K562 (cell line): ENCODE data around the gene FAM78B. TPM values are rescaled to one million over a fixed set of nuclear protein-coding genes. Genes with fewer than 3 reads are reported as not detected.
A peak's percentile ranks its signal among the peaks of the same experiment; 100 is the strongest.

Experiments used
- ATAC-seq: fragments of 200-7000 bp; cut with Tn5 transposase; 3 replicates; pipeline ENCODE4 v1.9.1; 2020; ENCODE audit warnings: moderate library complexity
- BruUV-seq: library from RNA; stranded (reverse); fragments of 400-500 nt; replicated peaks from 2 replicates; lab custom pipeline; 2021; lab: Mats Ljungman, UMichigan
- CTCF ChIA-PET: fragments of 300-600 bp; formaldehyde crosslinking; extraction: SDS; loops from one replicate; lab custom pipeline; 2021; ENCODE audit warnings: low intra/inter-chr PET ratio; lab: Yijun Ruan, JAX
- POLR2A ChIA-PET: fragments of 300-600, 350-650 bp; sonication (Branson Sonifier 250); formaldehyde crosslinking; extraction: SDS; loops from one replicate; lab custom pipeline; 2021; ENCODE audit warnings: antibody characterized with exemption, inconsistent platforms; lab: Yijun Ruan, JAX
- DNase-seq, 4 experiments: peaks; one replicate each; pipeline versions ENCODE4 v3.0.0 to v3.0.0-alpha.2; 2011 to 2018; ENCODE audit warnings: low spot score in 3 of 4, mixed read lengths in 3 of 4; ENCODE audit errors: extremely low read depth in 1 of 4
- FAIRE-seq: peaks from 2 replicates; lab custom pipeline; 2011; peaks lifted over from hg19 to GRCh38; lab: Jason Lieb, UNC
- H2AFZ ChIP-seq: 2 replicates; pipeline ENCODE4 v1.6.0; 2011; ENCODE audit warnings: low read depth, low read length, control low read depth, inconsistent platforms
- H3K27ac ChIP-seq: fragments of 200-600 bp; 3 replicates; pipeline ENCODE4 v1.8.0; 2011; ENCODE audit warnings: low read depth, mild to moderate bottlenecking, control low read depth, inconsistent platforms, low read length, moderate library complexity, mixed read lengths; ENCODE audit errors: extremely low read depth
- H3K27me3 ChIP-seq, 2 experiments: fragments of 300-600 bp in 1 of 2; 2 replicates in 1 of 2; 3 replicates in 1 of 2; pipeline versions ENCODE4 v1.6.0 to v1.8.0; 2011; ENCODE audit warnings: inconsistent platforms in 2 of 2, low read length in 2 of 2, mild to moderate bottlenecking in 1 of 2, mixed read lengths in 1 of 2, moderate library complexity in 1 of 2; ENCODE audit not compliant: control insufficient read depth in 2 of 2, insufficient read depth in 2 of 2
- H3K36me3 ChIP-seq: fragments of 300-600 bp; 3 replicates; pipeline ENCODE4 v1.8.0; 2011; ENCODE audit warnings: mild to moderate bottlenecking, low read length, inconsistent platforms; ENCODE audit not compliant: control insufficient read depth, insufficient read depth
- H3K4me1 ChIP-seq, 2 experiments: fragments of 200-600 bp in 1 of 2; replicated peaks in 1 of 2; 2 replicates in 1 of 2; 3 replicates in 1 of 2; pipeline versions ENCODE4 v1.5.1 to v1.8.0; 2011; ENCODE audit warnings: inconsistent platforms in 2 of 2, low read length in 2 of 2, mild to moderate bottlenecking in 1 of 2, mixed read lengths in 1 of 2, moderate library complexity in 1 of 2; ENCODE audit not compliant: control insufficient read depth in 2 of 2, insufficient read depth in 2 of 2
- H3K4me2 ChIP-seq: 2 replicates; pipeline ENCODE4 v1.6.1; 2011; ENCODE audit warnings: low read length, control low read depth, inconsistent platforms, mixed read lengths; ENCODE audit not compliant: insufficient read depth
- H3K4me3 ChIP-seq: fragments of 200-600 bp; sonication (generic), shearing (Covaris generic); 2 replicates; pipeline ENCODE4 v1.5.1; 2016; ENCODE audit warnings: control low read depth, inconsistent platforms
- H3K79me2 ChIP-seq: fragments of 200-600 bp; 3 replicates; pipeline ENCODE4 v1.8.0; 2011; ENCODE audit warnings: low read length, inconsistent platforms; ENCODE audit not compliant: control insufficient read depth, insufficient read depth
- H3K9ac ChIP-seq, 2 experiments: 2 replicates each; pipeline versions ENCODE4 v1.6.0 to v1.6.1; 2011; ENCODE audit warnings: low read depth in 2 of 2, low read length in 2 of 2, control low read depth in 1 of 2, inconsistent platforms in 1 of 2, mild to moderate bottlenecking in 1 of 2, mixed read lengths in 1 of 2; ENCODE audit not compliant: insufficient read depth in 1 of 2
- H3K9me1 ChIP-seq: one replicate; pipeline ENCODE4 v1.6.0; 2011; ENCODE audit warnings: inconsistent platforms, mild to moderate bottlenecking, low read length, moderate library complexity; ENCODE audit not compliant: control insufficient read depth, insufficient read depth
- H3K9me3 ChIP-seq: replicated peaks from 2 replicates; pipeline ENCODE4 v1.5.1; 2011; ENCODE audit warnings: low read depth, low read length, inconsistent platforms; ENCODE audit not compliant: control insufficient read depth, insufficient read depth
- H4K20me1 ChIP-seq: replicated peaks from 2 replicates; pipeline ENCODE4 v1.6.1; 2011; ENCODE audit warnings: low read length, inconsistent platforms, mixed read lengths; ENCODE audit not compliant: control insufficient read depth, insufficient read depth
- ATF1 ChIP-seq, 2 experiments: fragments of 450-650 bp in 1 of 2; IDR thresholded peaks; 2 replicates each; pipeline ENCODE4 v1.6.1; 2016; ENCODE audit warnings: missing compliant biosample characterization in 1 of 2, missing genetic modification characterization in 1 of 2
- GTF2F1 ChIP-seq: IDR thresholded peaks from 2 replicates; pipeline ENCODE4 v1.6.1; 2011; ENCODE audit warnings: low read depth, low read length, improper control_type of control experiment
- PHF20 ChIP-seq: fragments of 450-650 bp; IDR thresholded peaks from 2 replicates; pipeline ENCODE4 v1.6.1; 2018; ENCODE audit not compliant: partially characterized antibody
- SRF ChIP-seq, 2 experiments: fragments of 250-450, 450-650 bp in 1 of 2; sonication (Bioruptor Pico) in 1 of 2; sonication (generic) in 1 of 2; formaldehyde crosslinking; IDR thresholded peaks; 2 replicates each; pipeline versions ENCODE4 v1.5.0 to v1.5.1; 2020 to 2022; ENCODE audit warnings: mild to moderate bottlenecking in 1 of 2, missing genetic modification reagents in 1 of 2
- ZNF133 ChIP-seq: fragments of 250-450 bp; sonication (Bioruptor Pico); IDR thresholded peaks from 2 replicates; pipeline ENCODE4 v1.4.0; 2020; ENCODE audit warnings: mild to moderate bottlenecking
- ZNF507 ChIP-seq: conservative IDR thresholded peaks from 2 replicates; pipeline ENCODE4 v1.6.1; 2017; ENCODE audit warnings: missing genetic modification characterization, missing compliant biosample characterization
- WGBS: fragments of 100-300 bp; shearing (Covaris generic); methylation state at CpG from one replicate; pipeline ENCODE4 v1.1.6; 2016; ENCODE audit warnings: low coverage, mixed read lengths; ENCODE audit not compliant: insufficient coverage; ENCODE audit errors: missing lambda C conversion rate; 5-methylcytosine and 5-hydroxymethylcytosine counted together
- in situ Hi-C: fragments of 300-500 bp; cut with MboI; formaldehyde crosslinking; loops from 4 replicates; pipeline ENCODE4 v1.15.0; 2018; ENCODE audit warnings: inconsistent platforms, mixed read lengths
- intact Hi-C: fragments of 100-400 bp; cut with micrococcal nuclease; formaldehyde crosslinking; loops from 2 replicates; pipeline ENCODE4 v1.14.2; 2022
- polyA plus RNA-seq, 8 experiments: library from polyadenylated mRNA; depleted of rRNA in 4 of 8; stranded (reverse) in 5 of 8; unstranded in 3 of 8; fragments of >200 nt; fragmentation: Nextera tagmentation in 2 of 8; fragmentation: Illumina TruSeq in 1 of 8; extraction: Ambion mirVana in 2 of 8; extraction: Trizol in 1 of 8; gene quantifications; 2 replicates each; pipeline versions ENCODE4 v1.2.1 to v1.2.3, GENCODE V29; 2011 to 2014; ENCODE audit warnings: inconsistent platforms in 1 of 8, missing spikeins in 1 of 8
- total RNA-seq, 7 experiments: library from RNA; depleted of rRNA in 6 of 7; stranded (reverse); fragments of >200 nt in 6 of 7; fragmentation: Illumina TruSeq in 2 of 7; extraction: Trizol in 2 of 7; gene quantifications; 2 replicates each; pipeline versions ENCODE4 v1.2.1 to v1.2.3, GENCODE V29; 2011 to 2021; ENCODE audit warnings: low replicate concordance in 1 of 7
- TF ChIP-seq, protein P1 (sequence below): sonication (generic); formaldehyde crosslinking; IDR thresholded peaks from 2 replicates; pipeline ENCODE4 v1.8.0; 2022; ENCODE audit warnings: mild to moderate bottlenecking, missing genetic modification reagents
- TF ChIP-seq, protein P2 (sequence below): fragments of 450-650 bp; IDR thresholded peaks from 2 replicates; pipeline ENCODE4 v1.6.1; 2016; ENCODE audit warnings: low read depth
- TF ChIP-seq, protein P3 (sequence below): IDR thresholded peaks from 2 replicates; pipeline ENCODE4 v1.6.1; 2012; ENCODE audit warnings: low read depth, low read length, improper control_type of control experiment, borderline replicate concordance
- TF ChIP-seq, protein P4 (sequence below): fragments of 450-650 bp; IDR thresholded peaks from 2 replicates; pipeline ENCODE4 v1.6.1; 2014; ENCODE audit warnings: low read depth, mild to moderate bottlenecking, moderate library complexity, borderline replicate concordance

FAM78B gene
- total and polyA plus RNA-seq, 9 of the 15 experiments (the other 6 are each of a cell fraction or from before 2014, with no cell fraction given): 0.04 to 0.43 (median 0.29) TPM; not detected in 1

DNA sequence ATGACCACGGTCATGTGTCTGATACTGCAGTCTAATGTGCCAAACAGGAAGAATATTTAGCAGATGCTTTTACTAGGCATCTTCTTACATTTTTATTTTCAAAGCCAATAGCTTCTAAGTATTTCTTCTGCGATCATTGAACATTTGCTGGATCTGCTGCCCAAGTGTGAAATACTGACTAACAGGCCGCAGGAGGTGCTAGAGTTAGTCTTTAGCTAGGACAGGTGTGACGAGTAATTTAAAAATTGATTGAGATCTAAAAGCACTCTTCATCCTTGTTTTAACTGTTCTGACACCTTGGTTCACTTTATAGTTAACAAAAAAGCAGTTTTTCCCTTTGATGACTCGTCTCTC is 748 bp upstream of the FAM78B start:
- Histone ChIP-seq H3K27me3 (peaks cover 22 to 23% of the 10 kb centered on the region in 2 experiments; a peak in 4 of 5 replicates), H3K4me3 (peak overlapping the region; percentile 66; the same call in 1 of the 2 replicates), H3K4me2 (peak overlapping the region; percentile 84), H3K9me3 (no peaks in the 10 kb centered on the region), H3K79me2 (no peaks in the 10 kb centered on the region), H3K36me3 (no peaks in the 10 kb centered on the region), H3K4me1 (peaks cover 7 to 21% of the 10 kb centered on the region in 2 experiments; a peak in 4 of 5 replicates), H4K20me1 (no peaks in the 10 kb centered on the region), H3K27ac (no peak overlapping the region), H3K9ac (0 out of 4 replicates have a peak overlapping the region, but pooled peaks have one; percentile 27 to 53), H3K9me1 (no peaks in the 10 kb centered on the region), H2AFZ (peak overlapping the region; percentile 95)
- WGBS: 54% methylated on average over 5 of the region's 5 CpGs
- intact Hi-C loops (loop anchor here (5.0 to 10.0 kb wide), 2 partner anchors 240 to 307 kb away; no protein-coding TSS in a partner anchor), in situ Hi-C loops (no loop called here)
- ChIA-PET CTCF (no interaction called here), POLR2A (interaction anchor here (0.7 to 1.5 kb wide), 2 partner anchors 18 to 19 kb away, joined by 3 to 4 read pairs; no protein-coding TSS in a partner anchor)
- no peak for ATAC-seq
- no peak for FAIRE-seq
- DNase-seq: no peak
- BruUV-seq: no TSS peak
- TF ChIP-seq SRF (CRISPR knock-in tag; IDR thresholded peaks at IDR 0.05) (no peak), ZNF133 (CRISPR knock-in tag) (no peak), ATF1 (CRISPR knock-in tag; IDR thresholded peaks at IDR 0.05) (no peak), ATF1 (tag; IDR thresholded peaks at IDR 0.05) (no peak), PHF20 (no peak), GTF2F1 (no peak), ZNF507 (tag) (no peak)
- TF ChIP-seq, protein P1, sequence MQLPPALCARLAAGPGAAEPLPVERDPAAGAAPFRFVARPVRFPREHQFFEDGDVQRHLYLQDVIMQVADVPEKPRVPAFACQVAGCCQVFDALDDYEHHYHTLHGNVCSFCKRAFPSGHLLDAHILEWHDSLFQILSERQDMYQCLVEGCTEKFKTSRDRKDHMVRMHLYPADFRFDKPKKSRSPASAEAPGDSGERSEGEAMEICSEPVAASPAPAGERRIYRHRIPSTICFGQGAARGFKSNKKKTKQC (CRISPR knock-in tag): no peak
- TF ChIP-seq, protein P2, sequence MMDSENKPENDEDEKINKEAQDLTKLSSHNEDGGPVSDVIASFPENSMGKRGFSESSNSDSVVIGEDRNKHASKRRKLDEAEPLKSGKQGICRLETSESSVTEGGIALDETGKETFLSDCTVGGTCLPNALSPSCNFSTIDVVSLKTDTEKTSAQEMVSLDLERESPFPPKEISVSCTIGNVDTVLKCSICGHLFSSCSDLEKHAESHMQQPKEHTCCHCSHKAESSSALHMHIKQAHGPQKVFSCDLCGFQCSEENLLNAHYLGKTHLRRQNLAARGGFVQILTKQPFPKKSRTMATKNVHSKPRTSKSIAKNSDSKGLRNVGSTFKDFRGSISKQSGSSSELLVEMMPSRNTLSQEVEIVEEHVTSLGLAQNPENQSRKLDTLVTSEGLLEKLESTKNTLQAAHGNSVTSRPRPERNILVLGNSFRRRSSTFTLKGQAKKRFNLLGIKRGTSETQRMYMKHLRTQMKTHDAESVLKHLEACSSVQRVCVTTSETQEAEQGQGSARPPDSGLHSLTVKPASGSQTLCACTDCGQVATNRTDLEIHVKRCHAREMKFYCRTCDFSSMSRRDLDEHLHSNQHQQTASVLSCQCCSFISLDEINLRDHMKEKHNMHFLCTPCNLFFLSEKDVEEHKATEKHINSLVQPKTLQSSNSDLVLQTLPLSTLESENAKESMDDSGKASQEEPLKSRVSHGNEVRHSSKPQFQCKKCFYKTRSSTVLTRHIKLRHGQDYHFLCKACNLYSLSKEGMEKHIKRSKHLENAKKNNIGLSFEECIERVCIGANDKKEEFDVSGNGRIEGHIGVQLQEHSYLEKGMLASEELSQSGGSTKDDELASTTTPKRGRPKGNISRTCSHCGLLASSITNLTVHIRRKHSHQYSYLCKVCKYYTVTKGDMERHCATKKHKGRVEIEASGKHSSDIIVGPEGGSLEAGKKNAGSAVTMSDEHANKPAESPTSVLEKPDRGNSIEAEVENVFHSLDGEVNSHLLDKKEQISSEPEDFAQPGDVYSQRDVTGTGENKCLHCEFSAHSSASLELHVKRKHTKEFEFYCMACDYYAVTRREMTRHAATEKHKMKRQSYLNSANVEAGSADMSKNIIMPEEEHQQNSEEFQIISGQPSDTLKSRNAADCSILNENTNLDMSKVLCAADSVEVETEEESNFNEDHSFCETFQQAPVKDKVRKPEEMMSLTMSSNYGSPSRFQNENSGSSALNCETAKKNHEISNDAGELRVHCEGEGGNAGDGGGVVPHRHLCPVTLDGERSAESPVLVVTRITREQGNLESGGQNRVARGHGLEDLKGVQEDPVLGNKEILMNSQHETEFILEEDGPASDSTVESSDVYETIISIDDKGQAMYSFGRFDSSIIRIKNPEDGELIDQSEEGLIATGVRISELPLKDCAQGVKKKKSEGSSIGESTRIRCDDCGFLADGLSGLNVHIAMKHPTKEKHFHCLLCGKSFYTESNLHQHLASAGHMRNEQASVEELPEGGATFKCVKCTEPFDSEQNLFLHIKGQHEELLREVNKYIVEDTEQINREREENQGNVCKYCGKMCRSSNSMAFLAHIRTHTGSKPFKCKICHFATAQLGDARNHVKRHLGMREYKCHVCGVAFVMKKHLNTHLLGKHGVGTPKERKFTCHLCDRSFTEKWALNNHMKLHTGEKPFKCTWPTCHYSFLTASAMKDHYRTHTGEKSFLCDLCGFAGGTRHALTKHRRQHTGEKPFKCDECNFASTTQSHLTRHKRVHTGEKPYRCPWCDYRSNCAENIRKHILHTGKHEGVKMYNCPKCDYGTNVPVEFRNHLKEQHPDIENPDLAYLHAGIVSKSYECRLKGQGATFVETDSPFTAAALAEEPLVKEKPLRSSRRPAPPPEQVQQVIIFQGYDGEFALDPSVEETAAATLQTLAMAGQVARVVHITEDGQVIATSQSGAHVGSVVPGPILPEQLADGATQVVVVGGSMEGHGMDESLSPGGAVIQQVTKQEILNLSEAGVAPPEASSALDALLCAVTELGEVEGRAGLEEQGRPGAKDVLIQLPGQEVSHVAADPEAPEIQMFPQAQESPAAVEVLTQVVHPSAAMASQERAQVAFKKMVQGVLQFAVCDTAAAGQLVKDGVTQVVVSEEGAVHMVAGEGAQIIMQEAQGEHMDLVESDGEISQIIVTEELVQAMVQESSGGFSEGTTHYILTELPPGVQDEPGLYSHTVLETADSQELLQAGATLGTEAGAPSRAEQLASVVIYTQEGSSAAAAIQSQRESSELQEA: no peak
- TF ChIP-seq, protein P3, sequence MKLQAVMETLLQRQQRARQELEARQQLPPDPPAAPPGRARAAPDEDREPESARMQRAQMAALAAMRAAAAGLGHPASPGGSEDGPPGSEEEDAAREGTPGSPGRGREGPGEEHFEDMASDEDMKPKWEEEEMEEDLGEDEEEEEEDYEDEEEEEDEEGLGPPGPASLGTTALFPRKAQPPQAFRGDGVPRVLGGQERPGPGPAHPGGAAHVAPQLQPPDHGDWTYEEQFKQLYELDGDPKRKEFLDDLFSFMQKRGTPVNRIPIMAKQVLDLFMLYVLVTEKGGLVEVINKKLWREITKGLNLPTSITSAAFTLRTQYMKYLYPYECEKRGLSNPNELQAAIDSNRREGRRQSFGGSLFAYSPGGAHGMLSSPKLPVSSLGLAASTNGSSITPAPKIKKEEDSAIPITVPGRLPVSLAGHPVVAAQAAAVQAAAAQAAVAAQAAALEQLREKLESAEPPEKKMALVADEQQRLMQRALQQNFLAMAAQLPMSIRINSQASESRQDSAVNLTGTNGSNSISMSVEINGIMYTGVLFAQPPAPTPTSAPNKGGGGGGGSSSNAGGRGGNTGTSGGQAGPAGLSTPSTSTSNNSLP: no peak
- TF ChIP-seq, protein P4, sequence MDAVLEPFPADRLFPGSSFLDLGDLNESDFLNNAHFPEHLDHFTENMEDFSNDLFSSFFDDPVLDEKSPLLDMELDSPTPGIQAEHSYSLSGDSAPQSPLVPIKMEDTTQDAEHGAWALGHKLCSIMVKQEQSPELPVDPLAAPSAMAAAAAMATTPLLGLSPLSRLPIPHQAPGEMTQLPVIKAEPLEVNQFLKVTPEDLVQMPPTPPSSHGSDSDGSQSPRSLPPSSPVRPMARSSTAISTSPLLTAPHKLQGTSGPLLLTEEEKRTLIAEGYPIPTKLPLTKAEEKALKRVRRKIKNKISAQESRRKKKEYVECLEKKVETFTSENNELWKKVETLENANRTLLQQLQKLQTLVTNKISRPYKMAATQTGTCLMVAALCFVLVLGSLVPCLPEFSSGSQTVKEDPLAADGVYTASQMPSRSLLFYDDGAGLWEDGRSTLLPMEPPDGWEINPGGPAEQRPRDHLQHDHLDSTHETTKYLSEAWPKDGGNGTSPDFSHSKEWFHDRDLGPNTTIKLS: no peak
